A673 (cell line): ENCODE results near the gene FRMD3.

Experiments
- EZH2 ChIP-seq: fragments of 200-600 bp; sonication (generic); IDR thresholded peaks from 2 replicates; pipeline ENCODE4 v1.6.1; 2017; ENCODE audit warnings: borderline replicate concordance, low read depth, mild to moderate bottlenecking, mixed read lengths, antibody characterized with exemption, low read length; ENCODE audit not compliant: poor library complexity, severe bottlenecking
- TF ChIP-seq, protein P1 (sequence below): fragments of 300-800, 200-600 bp; sonication (generic); conservative IDR thresholded peaks from 2 replicates; pipeline ENCODE4 v1.5.1; 2017; ENCODE audit warnings: low read depth, mild to moderate bottlenecking, antibody characterized with exemption, low read length, moderate library complexity, mixed read lengths

- TF ChIP-seq EZH2, result no peak
- TF ChIP-seq, protein P1, sequence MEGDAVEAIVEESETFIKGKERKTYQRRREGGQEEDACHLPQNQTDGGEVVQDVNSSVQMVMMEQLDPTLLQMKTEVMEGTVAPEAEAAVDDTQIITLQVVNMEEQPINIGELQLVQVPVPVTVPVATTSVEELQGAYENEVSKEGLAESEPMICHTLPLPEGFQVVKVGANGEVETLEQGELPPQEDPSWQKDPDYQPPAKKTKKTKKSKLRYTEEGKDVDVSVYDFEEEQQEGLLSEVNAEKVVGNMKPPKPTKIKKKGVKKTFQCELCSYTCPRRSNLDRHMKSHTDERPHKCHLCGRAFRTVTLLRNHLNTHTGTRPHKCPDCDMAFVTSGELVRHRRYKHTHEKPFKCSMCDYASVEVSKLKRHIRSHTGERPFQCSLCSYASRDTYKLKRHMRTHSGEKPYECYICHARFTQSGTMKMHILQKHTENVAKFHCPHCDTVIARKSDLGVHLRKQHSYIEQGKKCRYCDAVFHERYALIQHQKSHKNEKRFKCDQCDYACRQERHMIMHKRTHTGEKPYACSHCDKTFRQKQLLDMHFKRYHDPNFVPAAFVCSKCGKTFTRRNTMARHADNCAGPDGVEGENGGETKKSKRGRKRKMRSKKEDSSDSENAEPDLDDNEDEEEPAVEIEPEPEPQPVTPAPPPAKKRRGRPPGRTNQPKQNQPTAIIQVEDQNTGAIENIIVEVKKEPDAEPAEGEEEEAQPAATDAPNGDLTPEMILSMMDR, result no peak
Measured at GRCh38 chr9:83445703-83446265, 92.4 kb downstream of the FRMD3 start.
